ENCODE results near the gene IGSF21.

IGSF21 gene

GRCh38 chr1:18174037-18174436 lies 66.4 kb downstream of the IGSF21 start:
- TF ChIP-seq ESRRG (CRISPR knock-in tag; IDR thresholded peaks at IDR 0.05) (no peak), ZC3H10 (CRISPR knock-in tag; IDR thresholded peaks at IDR 0.05) (no peak), ZNF565 (CRISPR knock-in tag; conservative IDR thresholded peaks at IDR 0.05; ENCODE audit: low read depth) (no peak), ZFP30 (CRISPR knock-in tag; IDR thresholded peaks at IDR 0.05) (no peak), TOX (CRISPR knock-in tag; IDR thresholded peaks at IDR 0.05; ENCODE audit: borderline replicate concordance) (no peak), TCF4 (CRISPR knock-in tag; IDR thresholded peaks at IDR 0.05; ENCODE audit: borderline replicate concordance) (no peak), SNAI2 (CRISPR knock-in tag; IDR thresholded peaks at IDR 0.05) (no peak), ZNF70 (CRISPR knock-in tag; IDR thresholded peaks at IDR 0.05) (no peak), ZFP3 (CRISPR knock-in tag; IDR thresholded peaks at IDR 0.05) (no peak)
- TF ChIP-seq, protein P1, sequence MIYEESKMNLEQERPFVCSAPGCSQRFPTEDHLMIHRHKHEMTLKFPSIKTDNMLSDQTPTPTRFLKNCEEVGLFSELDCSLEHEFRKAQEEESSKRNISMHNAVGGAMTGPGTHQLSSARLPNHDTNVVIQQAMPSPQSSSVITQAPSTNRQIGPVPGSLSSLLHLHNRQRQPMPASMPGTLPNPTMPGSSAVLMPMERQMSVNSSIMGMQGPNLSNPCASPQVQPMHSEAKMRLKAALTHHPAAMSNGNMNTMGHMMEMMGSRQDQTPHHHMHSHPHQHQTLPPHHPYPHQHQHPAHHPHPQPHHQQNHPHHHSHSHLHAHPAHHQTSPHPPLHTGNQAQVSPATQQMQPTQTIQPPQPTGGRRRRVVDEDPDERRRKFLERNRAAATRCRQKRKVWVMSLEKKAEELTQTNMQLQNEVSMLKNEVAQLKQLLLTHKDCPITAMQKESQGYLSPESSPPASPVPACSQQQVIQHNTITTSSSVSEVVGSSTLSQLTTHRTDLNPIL (CRISPR knock-in tag; IDR thresholded peaks at IDR 0.05; ENCODE audit: low read depth), result no peak
- ATAC-seq, result no peak

- no peak for ATAC-seq
- TF ChIP-seq TOX (CRISPR knock-in tag; IDR thresholded peaks at IDR 0.05; ENCODE audit: borderline replicate concordance) (no peak), RARB (CRISPR knock-in tag; IDR thresholded peaks at IDR 0.05) (no peak), TSHZ2 (CRISPR knock-in tag; IDR thresholded peaks at IDR 0.05) (no peak), TCF4 (CRISPR knock-in tag; IDR thresholded peaks at IDR 0.05; ENCODE audit: borderline replicate concordance) (no peak), OSR1 (CRISPR knock-in tag; IDR thresholded peaks at IDR 0.05) (no peak), ARNTL (CRISPR knock-in tag; IDR thresholded peaks at IDR 0.05; ENCODE audit: borderline replicate concordance, low read depth) (no peak), PPARA (CRISPR knock-in tag; IDR thresholded peaks at IDR 0.05; ENCODE audit: borderline replicate concordance) (no peak), ZFP30 (CRISPR knock-in tag; IDR thresholded peaks at IDR 0.05) (no peak)
- TF ChIP-seq, protein P2, sequence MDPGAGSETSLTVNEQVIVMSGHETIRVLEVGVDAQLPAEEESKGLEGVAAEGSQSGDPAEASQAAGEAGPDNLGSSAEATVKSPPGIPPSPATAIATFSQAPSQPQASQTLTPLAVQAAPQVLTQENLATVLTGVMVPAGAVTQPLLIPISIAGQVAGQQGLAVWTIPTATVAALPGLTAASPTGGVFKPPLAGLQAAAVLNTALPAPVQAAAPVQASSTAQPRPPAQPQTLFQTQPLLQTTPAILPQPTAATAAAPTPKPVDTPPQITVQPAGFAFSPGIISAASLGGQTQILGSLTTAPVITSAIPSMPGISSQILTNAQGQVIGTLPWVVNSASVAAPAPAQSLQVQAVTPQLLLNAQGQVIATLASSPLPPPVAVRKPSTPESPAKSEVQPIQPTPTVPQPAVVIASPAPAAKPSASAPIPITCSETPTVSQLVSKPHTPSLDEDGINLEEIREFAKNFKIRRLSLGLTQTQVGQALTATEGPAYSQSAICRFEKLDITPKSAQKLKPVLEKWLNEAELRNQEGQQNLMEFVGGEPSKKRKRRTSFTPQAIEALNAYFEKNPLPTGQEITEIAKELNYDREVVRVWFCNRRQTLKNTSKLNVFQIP (CRISPR knock-in tag; IDR thresholded peaks at IDR 0.05; ENCODE audit: borderline replicate concordance, low read depth), result no peak
- TF ChIP-seq, protein P1 (CRISPR knock-in tag; IDR thresholded peaks at IDR 0.05; ENCODE audit: low read depth), result no peak
Measured at GRCh38 chr1:18175051-18175450, 67.5 kb downstream of the IGSF21 start.

DNA sequence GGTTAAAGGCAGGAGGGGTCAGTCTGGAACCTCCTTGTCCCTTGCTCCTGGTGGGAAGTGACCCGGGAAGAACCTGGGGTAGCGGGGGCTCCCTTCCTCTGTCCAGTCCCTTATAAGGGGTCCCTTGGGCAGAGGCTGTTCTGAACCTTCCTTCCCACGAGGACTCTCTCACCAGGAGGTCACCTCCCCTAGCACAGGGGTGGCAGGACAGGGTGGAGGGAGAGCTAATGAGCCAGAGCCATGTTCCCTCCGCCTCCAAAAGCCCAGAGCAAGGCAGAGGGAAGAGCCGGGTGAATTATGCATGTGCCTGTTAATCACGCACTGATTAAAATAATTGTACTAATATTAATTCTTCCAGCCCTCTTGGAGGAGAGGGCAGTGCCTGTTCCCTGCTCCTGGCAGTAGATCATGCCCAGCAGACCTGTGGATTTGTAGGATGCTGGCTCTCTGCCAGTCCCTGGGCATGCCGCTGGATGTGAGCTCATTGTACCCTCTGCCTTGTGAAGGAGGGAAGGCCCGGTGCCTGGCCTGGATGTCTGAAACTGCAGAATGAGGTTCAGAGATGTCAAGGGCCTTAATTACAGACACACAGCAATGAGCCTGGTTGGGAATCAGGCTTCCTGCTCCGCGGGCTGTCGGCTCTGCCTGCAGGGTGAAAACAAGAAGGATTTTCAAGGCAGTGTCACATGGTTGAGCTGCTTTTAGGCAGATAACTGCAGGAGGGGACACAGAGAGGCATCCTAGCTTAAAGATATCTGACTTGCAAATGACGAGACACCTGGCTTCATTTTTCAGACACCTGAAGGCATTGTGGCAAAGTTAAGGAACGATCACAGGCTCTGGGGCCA lies 68.2 kb downstream of the IGSF21 start:
- no peak for ATAC-seq
- TF ChIP-seq SNAI2 (CRISPR knock-in tag; IDR thresholded peaks at IDR 0.05) (no peak), ARNTL (CRISPR knock-in tag; IDR thresholded peaks at IDR 0.05; ENCODE audit: borderline replicate concordance, low read depth) (no peak), RARB (CRISPR knock-in tag; IDR thresholded peaks at IDR 0.05) (no peak), ZC3H10 (CRISPR knock-in tag; IDR thresholded peaks at IDR 0.05) (no peak), ZNF70 (CRISPR knock-in tag; IDR thresholded peaks at IDR 0.05) (no peak), TCF4 (CRISPR knock-in tag; IDR thresholded peaks at IDR 0.05; ENCODE audit: borderline replicate concordance) (no peak), ZNF8 (CRISPR knock-in tag; IDR thresholded peaks at IDR 0.05) (no peak), TOX (CRISPR knock-in tag; IDR thresholded peaks at IDR 0.05; ENCODE audit: borderline replicate concordance) (no peak), ESRRG (CRISPR knock-in tag; IDR thresholded peaks at IDR 0.05) (no peak), PPARA (CRISPR knock-in tag; IDR thresholded peaks at IDR 0.05; ENCODE audit: borderline replicate concordance) (no peak), CSDC2 (CRISPR knock-in tag; IDR thresholded peaks at IDR 0.05) (no peak), ZFP3 (CRISPR knock-in tag; IDR thresholded peaks at IDR 0.05) (no peak), ZNF565 (CRISPR knock-in tag; conservative IDR thresholded peaks at IDR 0.05; ENCODE audit: low read depth) (no peak), OSR1 (CRISPR knock-in tag; IDR thresholded peaks at IDR 0.05) (no peak)
- TF ChIP-seq, protein P3, sequence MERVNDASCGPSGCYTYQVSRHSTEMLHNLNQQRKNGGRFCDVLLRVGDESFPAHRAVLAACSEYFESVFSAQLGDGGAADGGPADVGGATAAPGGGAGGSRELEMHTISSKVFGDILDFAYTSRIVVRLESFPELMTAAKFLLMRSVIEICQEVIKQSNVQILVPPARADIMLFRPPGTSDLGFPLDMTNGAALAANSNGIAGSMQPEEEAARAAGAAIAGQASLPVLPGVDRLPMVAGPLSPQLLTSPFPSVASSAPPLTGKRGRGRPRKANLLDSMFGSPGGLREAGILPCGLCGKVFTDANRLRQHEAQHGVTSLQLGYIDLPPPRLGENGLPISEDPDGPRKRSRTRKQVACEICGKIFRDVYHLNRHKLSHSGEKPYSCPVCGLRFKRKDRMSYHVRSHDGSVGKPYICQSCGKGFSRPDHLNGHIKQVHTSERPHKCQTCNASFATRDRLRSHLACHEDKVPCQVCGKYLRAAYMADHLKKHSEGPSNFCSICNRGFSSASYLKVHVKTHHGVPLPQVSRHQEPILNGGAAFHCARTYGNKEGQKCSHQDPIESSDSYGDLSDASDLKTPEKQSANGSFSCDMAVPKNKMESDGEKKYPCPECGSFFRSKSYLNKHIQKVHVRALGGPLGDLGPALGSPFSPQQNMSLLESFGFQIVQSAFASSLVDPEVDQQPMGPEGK (CRISPR knock-in tag; IDR thresholded peaks at IDR 0.05; ENCODE audit: borderline replicate concordance), result no peak
- TF ChIP-seq, protein P2 (CRISPR knock-in tag; IDR thresholded peaks at IDR 0.05; ENCODE audit: borderline replicate concordance, low read depth), result no peak
- TF ChIP-seq, protein P1 (CRISPR knock-in tag; IDR thresholded peaks at IDR 0.05; ENCODE audit: low read depth), result no peak

Measured in SK-N-SH treated with all-trans-retinoic acid at 6 μM for 48 hours (cell line).